Stimulated activated CD4-positive, alpha-beta T cell treated with anti-CD3 and anti-CD28 coated beads, Interleukin-12 subunit alpha, Interleukin-12 subunit beta, amount 100 ng/mL, for 4 hours (primary cell): ENCODE results near the gene NSMCE4A.
"Not testable (repeated sequence)": the region's sequence is repeated elsewhere in the genome, so short reads cannot be mapped to it uniquely, and the experiment has no call there.

Experiments used
- DNase-seq: peaks from one replicate; pipeline ENCODE4 v3.0.0-alpha.2; 2020

NSMCE4A gene, protein sequence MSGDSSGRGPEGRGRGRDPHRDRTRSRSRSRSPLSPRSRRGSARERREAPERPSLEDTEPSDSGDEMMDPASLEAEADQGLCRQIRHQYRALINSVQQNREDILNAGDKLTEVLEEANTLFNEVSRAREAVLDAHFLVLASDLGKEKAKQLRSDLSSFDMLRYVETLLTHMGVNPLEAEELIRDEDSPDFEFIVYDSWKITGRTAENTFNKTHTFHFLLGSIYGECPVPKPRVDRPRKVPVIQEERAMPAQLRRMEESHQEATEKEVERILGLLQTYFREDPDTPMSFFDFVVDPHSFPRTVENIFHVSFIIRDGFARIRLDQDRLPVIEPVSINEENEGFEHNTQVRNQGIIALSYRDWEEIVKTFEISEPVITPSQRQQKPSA

DNA sequence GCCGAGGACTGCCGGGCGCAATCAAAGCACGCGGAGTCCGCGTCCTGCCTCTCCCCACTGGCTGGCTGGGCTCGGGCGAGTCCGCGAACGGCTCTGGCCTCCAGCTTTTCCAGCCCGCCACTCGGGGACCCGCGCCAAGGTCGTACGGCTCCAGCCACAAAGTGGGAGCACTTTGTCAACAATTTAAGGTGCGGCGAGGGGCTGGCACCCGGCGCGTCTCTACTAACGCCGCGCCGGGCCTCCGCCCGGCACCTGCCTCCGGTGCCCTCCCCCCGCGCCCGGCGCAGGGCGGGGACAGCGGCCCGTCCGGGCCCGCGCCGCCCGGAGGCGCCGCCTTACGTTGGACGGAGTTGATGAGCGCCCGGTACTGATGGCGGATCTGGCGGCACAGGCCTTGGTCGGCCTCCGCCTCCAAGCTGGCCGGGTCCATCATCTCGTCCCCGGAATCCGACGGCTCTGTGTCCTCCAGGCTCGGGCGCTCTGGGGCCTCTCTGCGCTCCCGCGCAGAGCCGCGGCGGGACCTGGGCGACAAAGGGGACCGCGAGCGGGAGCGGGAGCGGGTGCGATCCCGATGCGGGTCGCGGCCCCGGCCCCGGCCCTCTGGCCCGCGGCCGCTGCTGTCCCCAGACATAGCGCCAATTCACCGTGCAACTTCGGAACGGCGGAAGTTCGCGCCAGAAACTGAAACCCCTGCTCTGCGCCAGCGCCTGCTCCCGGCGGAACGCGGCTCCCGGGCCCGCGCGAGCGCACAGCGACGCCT, at the start of gene NSMCE4A:
Gene NSMCE4A, minus strand, starts transcription at position 683 of the 760 bp plus-strand sequence. Its CDS starts 52 bp downstream, at position 631.
- peak; percentile 78 for DNase-seq

- DNase-seq = not testable (repeated sequence)
Observed at GRCh38 chr10:122023257-122023656, 48.2 kb upstream of the NSMCE4A start.

DNA sequence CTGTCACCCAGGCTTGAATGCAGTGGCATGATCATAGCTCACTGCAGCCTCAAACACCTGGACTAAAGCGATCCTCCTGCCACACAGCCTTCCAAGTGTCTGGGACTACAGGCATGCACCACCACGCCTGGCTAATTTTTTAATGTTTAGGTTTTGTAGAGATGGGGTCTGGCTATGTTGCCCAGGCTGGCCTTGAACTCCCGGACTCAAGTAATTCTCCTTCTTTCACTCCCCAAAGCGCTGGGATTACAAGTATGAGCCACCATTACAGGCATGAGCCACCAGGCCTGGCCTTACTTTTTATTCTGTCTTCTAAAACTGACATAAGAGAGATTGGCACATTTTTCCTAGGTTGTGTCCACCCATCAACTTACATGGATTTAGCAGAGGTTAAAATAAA, 47.3 kb upstream of the NSMCE4A start:
- no peak for DNase-seq

- DNase-seq = no peak
Observed at GRCh38 chr10:122021828-122022227, 46.8 kb upstream of the NSMCE4A start.

DNA sequence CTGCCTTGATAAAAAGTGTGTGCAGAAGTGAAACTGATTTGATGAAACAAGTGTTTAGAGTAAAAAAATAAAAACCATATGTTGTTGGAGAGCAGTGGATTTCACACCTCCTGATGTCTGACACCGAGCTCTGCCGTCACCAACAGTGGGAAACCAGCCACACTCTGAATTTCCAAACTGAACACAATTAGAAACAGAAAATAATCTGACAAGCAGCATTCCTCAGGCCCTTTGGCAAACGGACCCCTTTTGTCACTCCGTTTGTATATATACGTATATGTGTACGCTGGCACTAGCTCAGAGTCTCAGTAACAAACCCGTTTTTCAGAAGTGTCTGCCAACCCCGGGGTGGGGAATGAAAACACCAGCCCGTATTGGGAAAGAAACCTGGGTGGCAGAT, 46.4 kb upstream of the NSMCE4A start:
- no peak for DNase-seq

DNA sequence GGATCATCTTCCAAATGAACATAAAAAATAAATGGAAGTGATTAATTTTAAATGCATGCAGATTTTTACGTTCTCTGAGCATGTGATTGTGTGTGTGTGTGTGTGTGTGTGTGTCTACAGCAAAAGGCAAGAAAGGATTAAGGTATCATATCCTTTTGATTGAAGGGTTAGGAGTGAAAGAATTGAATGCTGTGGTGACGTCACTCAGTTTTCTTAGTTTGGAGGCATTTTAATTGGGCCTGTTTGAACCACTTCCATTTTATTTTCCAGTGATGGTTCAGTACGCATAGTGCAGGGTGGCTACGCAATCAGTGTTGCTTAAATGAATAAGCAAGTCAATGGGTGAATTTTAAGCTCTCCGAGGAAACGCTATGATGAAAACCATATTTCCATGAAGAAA, 45.2 kb upstream of the NSMCE4A start:
- DNase-seq = no peak

- DNase-seq = no peak
Observed at GRCh38 chr10:122019414-122019975, 44.5 kb upstream of the NSMCE4A start.

DNA sequence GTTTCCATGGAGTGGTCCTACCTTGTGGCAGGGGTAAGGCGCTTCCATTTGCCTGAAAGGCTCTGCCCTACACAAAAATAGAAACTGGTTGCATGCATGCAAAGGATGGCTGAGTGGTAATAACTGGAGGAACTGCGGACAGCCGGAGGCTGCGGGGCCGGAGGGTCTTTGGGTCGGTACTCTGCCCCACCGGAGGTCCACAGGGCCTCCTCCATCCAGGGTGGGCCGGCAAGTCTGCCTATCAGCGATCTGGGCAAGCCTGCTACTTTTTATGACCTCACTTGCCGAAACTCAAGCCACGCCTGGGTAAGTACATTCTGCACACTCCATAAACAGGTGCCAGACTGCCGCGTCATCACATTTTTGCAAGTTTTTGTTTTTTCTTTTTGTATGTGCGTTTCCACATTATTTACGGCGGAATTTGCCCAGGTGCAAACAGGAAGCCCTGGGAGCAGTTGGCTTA, 44.0 kb upstream of the NSMCE4A start:
- DNase-seq = no peak

DNA sequence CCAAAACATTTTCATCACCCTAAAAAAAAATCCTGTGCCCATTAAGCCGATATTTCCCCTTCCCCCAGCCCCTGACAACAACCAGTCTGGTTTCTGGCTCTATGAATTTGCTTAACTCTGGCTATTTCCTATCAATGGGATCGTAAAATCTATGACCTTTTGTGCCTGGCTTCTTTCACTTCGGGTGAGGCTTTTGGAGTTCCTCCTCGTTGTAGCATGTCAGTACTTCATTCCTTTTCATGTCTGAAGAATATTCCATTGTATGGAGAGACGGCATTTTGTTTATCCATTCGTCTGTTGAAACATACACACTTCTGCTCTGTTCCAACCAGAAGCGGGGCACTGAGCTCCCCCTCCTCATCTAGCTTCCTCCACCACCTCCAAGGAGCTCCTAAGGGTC, 43.5 kb upstream of the NSMCE4A start:
- DNase-seq = no peak

DNA sequence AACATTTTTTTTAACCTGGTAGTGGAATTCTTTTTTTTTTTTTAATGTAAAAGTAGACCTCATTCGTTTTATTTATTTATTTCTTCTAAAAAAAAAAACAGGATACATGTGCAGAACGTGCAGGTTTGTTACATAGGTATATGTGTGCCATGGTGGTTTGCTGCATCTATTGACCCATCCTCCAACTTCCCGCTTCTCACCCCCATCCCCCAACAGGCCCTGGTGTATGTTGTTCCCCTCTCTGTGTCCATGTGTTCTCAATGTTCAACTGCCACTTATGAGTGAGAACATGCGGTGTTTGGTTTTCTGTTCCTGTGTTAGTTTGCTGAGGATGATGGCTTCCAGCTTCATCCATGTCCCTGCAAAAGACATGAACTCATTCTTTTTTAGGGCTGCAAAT, 42.9 kb upstream of the NSMCE4A start:
- not testable (repeated sequence) for DNase-seq

GRCh38 chr10:122014652-122015248, 39.7 kb upstream of the NSMCE4A start:
- no peak for DNase-seq

- no peak for DNase-seq
Observed at GRCh38 chr10:122013311-122013780, 38.3 kb upstream of the NSMCE4A start.

DNA sequence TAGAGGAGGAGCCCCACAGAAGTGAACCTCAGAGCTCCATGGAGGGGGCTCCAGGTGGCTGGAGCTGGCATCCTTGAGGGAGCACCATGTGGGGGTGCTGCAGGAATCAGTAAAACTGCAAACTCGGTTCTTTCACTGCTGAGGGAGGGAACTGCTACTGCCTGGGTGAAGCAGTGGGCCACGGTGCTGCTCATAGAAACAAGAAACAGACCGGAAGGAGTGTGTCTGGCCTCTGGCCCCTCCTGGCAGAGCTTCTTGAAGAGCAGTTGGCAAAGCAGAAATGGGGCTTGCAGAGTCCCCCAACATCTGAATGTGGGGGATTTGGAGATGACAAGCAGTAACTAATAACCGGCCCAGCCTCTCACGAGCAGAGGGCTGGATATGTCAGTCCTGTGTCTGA, 37.7 kb upstream of the NSMCE4A start:
- no peak for DNase-seq

DNA sequence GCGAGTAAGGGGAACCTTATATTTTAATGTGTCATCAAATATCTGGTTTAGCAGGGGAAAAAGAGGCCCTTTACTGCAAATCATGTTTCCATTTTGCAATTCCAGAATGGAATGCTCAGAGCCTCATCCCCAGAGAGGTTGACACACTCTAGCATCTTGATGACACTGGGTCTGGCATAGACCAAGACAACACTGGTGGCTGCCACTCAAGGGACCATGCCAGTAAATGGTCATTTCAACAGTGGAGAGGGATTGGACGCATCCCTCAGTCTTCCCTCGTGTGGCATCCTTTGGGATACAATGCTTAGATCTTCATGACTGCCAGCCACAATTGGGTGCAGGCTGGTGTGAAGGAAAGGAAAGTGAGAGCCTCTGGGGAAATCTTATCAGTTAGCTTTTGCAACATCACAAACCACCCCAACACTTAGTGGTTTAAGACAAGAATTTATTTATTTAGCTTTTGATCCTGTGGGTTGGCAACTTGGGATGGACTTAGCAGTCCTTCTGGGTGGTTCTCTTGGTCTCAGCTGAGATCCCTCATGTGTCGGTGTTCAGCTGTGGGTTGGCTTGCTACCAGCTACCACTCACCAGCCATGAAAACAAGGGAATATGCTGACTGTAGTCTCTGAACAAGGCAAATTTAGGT, 35.5 kb upstream of the NSMCE4A start:
- DNase-seq = no peak

DNA sequence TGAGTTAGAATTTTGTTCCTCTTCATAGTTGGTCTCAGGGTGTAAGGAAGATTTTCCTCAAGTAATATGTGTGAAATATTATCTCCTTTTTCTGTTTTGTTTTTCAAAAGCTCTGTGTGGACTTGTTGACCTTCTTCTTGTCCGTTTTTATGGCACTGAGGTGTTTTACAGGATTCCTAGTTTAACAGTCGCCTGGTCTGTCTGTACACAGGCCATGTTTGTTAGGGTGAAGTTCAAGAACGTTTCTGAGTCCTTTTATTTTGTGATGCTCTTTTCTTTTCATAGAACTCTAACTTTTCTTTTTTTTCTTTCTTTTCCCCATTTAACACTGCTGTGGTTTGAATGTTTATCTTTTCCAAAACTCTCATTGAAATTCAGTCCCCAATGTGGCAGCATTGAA, 32.4 kb upstream of the NSMCE4A start:
- DNase-seq = no peak

- no peak for DNase-seq
Observed at GRCh38 chr10:122001698-122002097, 26.7 kb upstream of the NSMCE4A start.

- DNase-seq = no peak
Observed at GRCh38 chr10:121999301-121999700, 24.3 kb upstream of the NSMCE4A start.

DNA sequence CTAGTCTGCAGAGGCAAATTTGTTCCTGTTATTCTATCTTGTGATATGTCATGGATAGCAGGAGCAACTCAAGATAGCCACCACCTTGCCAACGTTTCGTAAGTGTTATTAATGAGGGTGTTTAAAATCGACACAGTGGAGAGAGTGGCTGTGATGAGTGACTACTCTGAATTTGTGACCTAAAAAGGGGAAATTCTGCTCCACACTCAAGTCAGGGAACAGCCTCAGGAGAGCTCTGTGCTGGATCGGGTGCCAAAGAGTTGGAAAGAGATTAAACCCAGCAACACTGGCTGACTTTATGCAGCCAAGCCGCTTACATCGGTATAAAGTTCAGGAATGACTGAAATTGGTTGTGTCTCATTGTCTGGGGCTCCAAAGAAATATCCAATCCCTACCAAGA, 23.4 kb upstream of the NSMCE4A start:
- no peak for DNase-seq

GRCh38 chr10:121994429-121994941, 19.5 kb upstream of the NSMCE4A start:
- DNase-seq = no peak

DNA sequence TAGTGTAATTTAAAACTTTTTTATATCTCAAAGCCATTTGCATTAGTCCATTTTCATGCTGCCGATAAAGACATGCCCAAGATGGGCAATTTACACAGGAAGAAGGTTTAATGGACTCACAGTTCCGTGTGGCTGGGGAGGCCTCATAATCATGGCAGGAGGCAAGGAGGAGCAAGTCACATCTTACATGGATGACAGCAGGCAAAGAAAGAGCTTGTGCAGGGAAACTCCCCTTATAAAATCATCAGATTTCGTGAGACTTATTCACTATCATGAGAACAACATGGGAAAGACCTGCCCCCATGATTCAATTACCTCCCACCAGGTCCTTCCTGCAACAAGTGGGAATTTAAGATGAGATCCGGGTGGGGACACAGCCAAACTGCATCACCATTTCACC, 16.7 kb upstream of the NSMCE4A start:
- DNase-seq = not testable (repeated sequence)

DNA sequence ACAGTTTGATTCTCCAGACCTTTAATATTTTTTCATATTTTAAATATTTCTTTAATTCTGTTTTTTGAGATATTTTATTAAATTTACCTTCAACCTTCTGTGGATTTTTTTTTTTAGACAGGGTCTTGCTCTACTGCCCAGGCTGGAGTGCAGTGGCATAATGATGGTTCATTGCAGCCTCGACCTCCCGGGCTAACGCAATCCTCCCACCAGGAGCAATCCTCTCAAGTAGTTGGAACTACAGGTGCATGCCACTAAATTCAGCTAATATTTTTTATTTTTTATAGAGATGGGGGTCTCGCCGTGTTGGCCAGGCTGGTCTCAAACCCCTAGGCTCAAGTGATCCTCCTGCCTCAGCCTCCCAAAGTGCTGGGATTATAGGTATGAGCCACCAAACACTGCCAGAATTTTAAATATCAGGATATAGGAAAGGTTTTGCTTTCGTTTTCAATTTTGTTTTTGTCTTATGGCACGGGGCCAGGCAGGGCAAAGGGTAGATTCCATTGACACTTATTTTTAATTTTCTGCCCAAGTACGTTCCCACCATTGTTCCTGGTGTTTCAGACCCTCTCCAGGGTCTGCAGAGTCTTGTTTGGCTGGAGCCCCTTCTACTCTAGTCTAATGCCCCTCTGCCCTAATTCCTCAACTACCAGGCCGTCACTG, 15.1 kb upstream of the NSMCE4A start:
- no peak for DNase-seq
